ENCODE results near the gene GABBR2.

- TF ChIP-seq CTCF (optimal IDR thresholded peaks at IDR 0.05 in 1 of 3, IDR thresholded peaks at IDR 0.05 in 1 of 3, conservative IDR thresholded peaks at IDR 0.05 in 1 of 3; ENCODE audit: extremely low read depth in 1 of 3, insufficient read depth in 2 of 3, low read length in 3 of 3) (no peak), EZH2 (IDR thresholded peaks at IDR 0.05; ENCODE audit: low read length) (no peak)
These were observed 412.9 kb downstream of the GABBR2 start for GRCh38 chr9:98295824-98296223.
